ENCODE measurements around the gene MAPK13.

MAPK13 gene

GRCh38 chr6:36101691-36102090 is 28.6 kb upstream of the MAPK13 start:
- CTCF ChIA-PET: interaction anchor here (0.9 to 6.5 kb wide), 2 partner anchors 22 to 75 kb away, joined by 3 to 32 read pairs; partner anchors contain the start of gene MAPK14
- POLR2A ChIA-PET: interaction anchor here (0.6 kb wide), 1 partner anchor 76 kb away, joined by 3 read pairs; no protein-coding TSS in a partner anchor
- DNase-seq (ENCODE audit: low read depth, low spot score): no peak
- no peak overlapping the region for H3K4me3 ChIP-seq (ENCODE audit: low read depth, low read length)
- no peak for TF ChIP-seq CTCF (IDR thresholded peaks at IDR 0.05; ENCODE audit: insufficient read depth, low read length, missing control alignments)

GRCh38 chr6:36102853-36103252 is 27.5 kb upstream of the MAPK13 start:
- DNase-seq (ENCODE audit: low read depth, low spot score): no peak
- H3K4me3 ChIP-seq (ENCODE audit: low read depth, low read length): no peak overlapping the region
- CTCF ChIA-PET: interaction anchor here (0.6 to 11.5 kb wide), 7 partner anchors 7 to 76 kb away, joined by 3 to 171 read pairs (median 6); partner anchors contain the start of gene MAPK14
- POLR2A ChIA-PET: no interaction called here
- TF ChIP-seq CTCF (IDR thresholded peaks at IDR 0.05; ENCODE audit: insufficient read depth, low read length, missing control alignments): no peak

GRCh38 chr6:36104836-36105235 is 25.5 kb upstream of the MAPK13 start:
- DNase-seq (ENCODE audit: low read depth, low spot score): peak; percentile 10
- no peak overlapping the region for H3K4me3 ChIP-seq (ENCODE audit: low read depth, low read length)
- POLR2A ChIA-PET: interaction anchor here (0.7 kb wide), 1 partner anchor 336 kb away, joined by 3 read pairs; no protein-coding TSS in a partner anchor
- TF ChIP-seq CTCF (IDR thresholded peaks at IDR 0.05; ENCODE audit: insufficient read depth, low read length, missing control alignments): no peak
- CTCF ChIA-PET: interaction anchor here (0.6 to 11.5 kb wide), 7 partner anchors 9 to 78 kb away, joined by 3 to 171 read pairs (median 6); partner anchors contain the start of gene MAPK14

GRCh38 chr6:36109092-36109491 is 21.2 kb upstream of the MAPK13 start:
- no peak for TF ChIP-seq CTCF (IDR thresholded peaks at IDR 0.05; ENCODE audit: insufficient read depth, low read length, missing control alignments)
- ChIA-PET POLR2A (no interaction called here), CTCF (interaction anchor here (2.4 to 11.5 kb wide), 2 partner anchors 13 kb away, joined by 10 to 171 read pairs; no protein-coding TSS in a partner anchor)
- H3K4me3 ChIP-seq (ENCODE audit: low read depth, low read length): no peak overlapping the region
- no peak for DNase-seq (ENCODE audit: low read depth, low spot score)

- no peak for TF ChIP-seq CTCF (IDR thresholded peaks at IDR 0.05; ENCODE audit: insufficient read depth, low read length, missing control alignments)
- CTCF ChIA-PET: interaction anchor here (11.5 kb wide), 1 partner anchor 14 kb away, joined by 171 read pairs; no protein-coding TSS in a partner anchor
- DNase-seq (ENCODE audit: low read depth, low spot score): no peak
- no peak overlapping the region for H3K4me3 ChIP-seq (ENCODE audit: low read depth, low read length)
- POLR2A ChIA-PET: no interaction called here
Observed at GRCh38 chr6:36110050-36110449, 20.3 kb upstream of the MAPK13 start.

- no peak overlapping the region for H3K4me3 ChIP-seq (ENCODE audit: low read depth, low read length)
- POLR2A ChIA-PET: no interaction called here
- no peak for TF ChIP-seq CTCF (IDR thresholded peaks at IDR 0.05; ENCODE audit: insufficient read depth, low read length, missing control alignments)
- DNase-seq (ENCODE audit: low read depth, low spot score): no peak
- CTCF ChIA-PET: interaction anchor here (1.1 to 11.5 kb wide), 3 partner anchors 12 to 250 kb away, joined by 3 to 171 read pairs (median 22); no protein-coding TSS in a partner anchor
Observed at GRCh38 chr6:36110863-36111262, 19.4 kb upstream of the MAPK13 start.

All from AG04449 (cell line).